HCT116 (cell line): Measurements from ENCODE around the gene TRIM72.

Source experiments
- CTCF ChIP-seq, 3 experiments: fragments of 200-600 bp in 1 of 3; sonication (generic) in 1 of 3; IDR thresholded peaks in 2 of 3; conservative IDR thresholded peaks in 1 of 3; 2 replicates each; pipeline ENCODE4 v1.5.1; 2012 to 2017; ENCODE audit warnings: low read depth in 2 of 3, low read length in 2 of 3, antibody characterized with exemption in 1 of 3, borderline replicate concordance in 1 of 3, control low read depth in 1 of 3, mild to moderate bottlenecking in 1 of 3, mixed read lengths in 1 of 3, mixed run types in 1 of 3, moderate library complexity in 1 of 3; ENCODE audit not compliant: insufficient read depth in 1 of 3
- EZH2 ChIP-seq: fragments of 200-600 bp; sonication (generic); IDR thresholded peaks from 2 replicates; pipeline ENCODE4 v1.6.1; 2017; ENCODE audit warnings: antibody characterized with exemption, mixed run types
- POLR2A ChIP-seq: IDR thresholded peaks from 2 replicates; pipeline ENCODE4 v1.7.0; 2011; ENCODE audit warnings: borderline replicate concordance; ENCODE audit not compliant: insufficient read depth, insufficient read length; ENCODE audit errors: extremely low read depth
- POLR2AphosphoS5 ChIP-seq: IDR thresholded peaks from 2 replicates; pipeline ENCODE4 v1.6.1; 2011; ENCODE audit warnings: mild to moderate bottlenecking, low read depth, low read length, moderate library complexity
- ZNF274 ChIP-seq: fragments of 200-500 bp; sonication (Bioruptor generic); IDR thresholded peaks from 2 replicates; pipeline ENCODE4 v1.6.1; 2014; ENCODE audit warnings: mild to moderate bottlenecking, low read depth, low read length, inconsistent platforms
- TF ChIP-seq, protein P1 (sequence below): IDR thresholded peaks from 2 replicates; pipeline ENCODE4 v1.6.1; 2012
- TF ChIP-seq, protein P2 (sequence below): IDR thresholded peaks from 2 replicates; pipeline ENCODE4 v1.6.1; 2012

DNA sequence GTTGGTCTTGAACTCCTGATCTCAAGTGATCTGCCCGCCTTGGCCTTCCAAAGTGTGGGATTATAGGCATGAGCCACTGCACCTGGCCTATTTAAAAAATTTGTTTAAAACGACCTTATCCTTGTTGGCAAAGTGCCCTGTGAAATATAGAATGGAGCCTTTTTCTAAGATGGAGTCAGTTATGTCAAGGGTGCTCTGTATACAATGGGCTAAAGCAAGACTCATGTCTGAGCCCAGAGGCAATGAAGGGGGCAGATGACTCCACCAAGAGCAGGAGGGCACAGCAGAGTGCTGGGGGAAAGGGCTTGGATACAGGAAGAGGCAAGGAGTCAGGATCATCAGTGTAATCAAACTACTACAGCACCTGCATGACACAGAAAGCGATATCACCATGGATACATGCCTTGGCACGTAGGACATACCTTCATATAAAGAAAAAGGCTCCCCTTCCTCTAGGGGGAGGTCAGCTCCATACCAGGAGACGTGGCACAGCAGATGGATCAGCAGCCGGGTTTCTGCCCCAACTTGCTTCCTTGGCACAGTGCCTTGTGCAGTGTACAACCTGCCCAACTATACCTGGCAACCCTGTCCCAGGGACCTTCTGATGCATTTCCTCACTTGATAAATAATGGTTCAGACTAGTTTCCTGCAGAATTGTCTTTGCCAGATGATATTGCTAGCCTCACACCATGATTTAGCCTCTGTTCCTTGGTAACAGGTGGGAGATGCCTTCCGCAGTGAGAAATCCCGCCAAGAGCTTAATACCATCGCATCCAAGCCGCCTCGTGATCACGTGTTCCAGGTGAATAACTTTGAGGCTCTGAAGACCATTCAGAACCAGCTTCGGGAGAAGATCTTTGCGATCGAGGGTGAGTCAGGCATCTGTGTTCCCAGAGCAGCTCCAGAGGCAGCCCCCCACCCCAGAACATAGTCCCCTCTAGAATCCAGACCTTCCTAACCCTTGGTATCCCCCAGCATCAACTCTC, 61.2 kb downstream of the TRIM72 start:
- TF ChIP-seq CTCF (IDR thresholded peaks at IDR 0.05 in 2 of 3, conservative IDR thresholded peaks at IDR 0.05 in 1 of 3; ENCODE audit: borderline replicate concordance in 1 of 3, insufficient read depth in 1 of 3, low read depth in 2 of 3, low read length in 2 of 3) (no peak), POLR2AphosphoS5 (no peak), POLR2A (no peak), EZH2 (no peak), ZNF274 (no peak)
- TF ChIP-seq, protein P1, sequence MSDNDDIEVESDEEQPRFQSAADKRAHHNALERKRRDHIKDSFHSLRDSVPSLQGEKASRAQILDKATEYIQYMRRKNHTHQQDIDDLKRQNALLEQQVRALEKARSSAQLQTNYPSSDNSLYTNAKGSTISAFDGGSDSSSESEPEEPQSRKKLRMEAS = no peak
- TF ChIP-seq, protein P2, sequence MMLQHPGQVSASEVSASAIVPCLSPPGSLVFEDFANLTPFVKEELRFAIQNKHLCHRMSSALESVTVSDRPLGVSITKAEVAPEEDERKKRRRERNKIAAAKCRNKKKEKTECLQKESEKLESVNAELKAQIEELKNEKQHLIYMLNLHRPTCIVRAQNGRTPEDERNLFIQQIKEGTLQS = no peak
